Chondrocyte (in vitro differentiated cells): ENCODE measurements around the gene RALY. TPM values are rescaled to one million over a fixed set of nuclear protein-coding genes. Genes with fewer than 3 reads are reported as not detected.

Experiments
- DNase-seq: peaks from one replicate; pipeline ENCODE4 v3.0.0; 2021; ENCODE audit warnings: mixed read lengths, low spot score
- H3K27ac Mint-ChIP-seq: one replicate; pipeline ENCODE4 v1.8.0; 2021; ENCODE audit warnings: mild to moderate bottlenecking, moderate library complexity, mixed read lengths; ENCODE audit not compliant: unreplicated experiment
- H3K27me3 Mint-ChIP-seq: 2 replicates; pipeline ENCODE4 v1.8.0; 2021; ENCODE audit warnings: low read depth, mixed read lengths
- H3K36me3 Mint-ChIP-seq: 2 replicates; pipeline ENCODE4 v1.8.0; 2021; ENCODE audit warnings: low read depth, mixed read lengths
- H3K4me1 Mint-ChIP-seq: 2 replicates; pipeline ENCODE4 v1.8.0; 2021; ENCODE audit warnings: low read depth, mild to moderate bottlenecking, mixed read lengths
- H3K4me3 Mint-ChIP-seq: one replicate; pipeline ENCODE4 v1.8.0; 2021; ENCODE audit warnings: mild to moderate bottlenecking, moderate library complexity, mixed read lengths; ENCODE audit not compliant: unreplicated experiment
- H3K9me3 Mint-ChIP-seq: 2 replicates; pipeline ENCODE4 v1.8.0; 2021; ENCODE audit warnings: low read depth, mixed read lengths
- CTCF ChIP-seq: fragments of 200-600 bp; sonication (generic); IDR thresholded peaks from 2 replicates; pipeline ENCODE4 v1.5.0; 2021; ENCODE audit warnings: antibody characterized with exemption, mild to moderate bottlenecking, moderate library complexity
- total RNA-seq: library from RNA; stranded (reverse); gene quantifications from 3 replicates; pipeline ENCODE4 v1.2.1, GENCODE V29; 2021

Gene RALY
- total RNA-seq, 1 donor from 2014 or later, result 169 TPM

GRCh38 chr20:33979094-33979493 is 14.6 kb upstream of the RALY start:
- Mint-ChIP-seq H3K36me3 (no peaks in the 10 kb centered on the region), H3K27ac (no peak overlapping the region), H3K27me3 (peaks cover 18% of the 10 kb centered on the region), H3K4me3 (no peak overlapping the region), H3K9me3 (no peaks in the 10 kb centered on the region), H3K4me1 (no peaks in the 10 kb centered on the region)
- no peak for TF ChIP-seq CTCF
- DNase-seq, result no peak

DNA sequence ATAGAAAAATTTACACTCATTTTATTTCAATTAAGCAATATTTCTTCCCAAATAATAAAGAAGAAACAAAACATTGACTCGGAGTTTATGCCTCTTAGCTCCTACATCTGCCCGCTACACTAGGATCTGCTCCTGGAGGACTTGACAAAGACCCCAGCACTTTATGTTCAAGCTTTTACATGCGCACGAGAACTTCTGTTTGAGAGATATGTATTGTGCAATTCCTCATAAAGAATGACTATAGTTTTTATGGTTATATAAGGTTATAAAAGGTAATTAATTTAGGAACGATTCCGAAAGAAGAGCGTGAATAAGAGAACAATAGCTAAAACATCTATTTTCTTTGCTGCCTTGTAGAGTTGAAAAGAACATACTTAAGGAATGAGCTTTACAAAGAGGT is 12.4 kb upstream of the RALY start:
- TF ChIP-seq CTCF, result no peak
- H3K36me3 Mint-ChIP-seq, result no peaks in the 10 kb centered on the region
- H3K27ac Mint-ChIP-seq, result no peak overlapping the region
- no peaks in the 10 kb centered on the region for H3K9me3 Mint-ChIP-seq
- H3K4me1 Mint-ChIP-seq, result no peaks in the 10 kb centered on the region
- H3K27me3 Mint-ChIP-seq, result peaks cover 18% of the 10 kb centered on the region
- no peak for DNase-seq
- H3K4me3 Mint-ChIP-seq, result no peak overlapping the region

DNA sequence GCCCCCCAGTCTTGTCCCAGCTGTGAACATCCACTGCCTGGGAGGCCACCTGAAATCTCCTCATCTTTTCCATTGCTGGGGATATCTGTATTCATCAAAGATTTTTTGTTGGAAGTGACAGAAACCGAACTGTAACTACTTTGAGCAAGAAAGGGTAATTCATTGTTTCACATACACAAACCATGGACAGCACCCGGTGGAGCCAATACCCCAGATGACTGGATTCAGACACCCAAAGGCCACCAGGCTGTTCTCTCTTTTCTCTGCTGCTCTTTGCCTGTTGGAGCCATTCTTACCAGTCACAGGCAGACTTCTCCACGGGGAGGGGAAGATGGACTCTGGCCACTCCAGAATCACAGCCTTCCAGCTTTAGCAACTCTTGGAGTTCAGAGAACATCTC is 11.7 kb upstream of the RALY start:
- H3K27me3 Mint-ChIP-seq, result peaks cover 18% of the 10 kb centered on the region
- no peak overlapping the region for H3K4me3 Mint-ChIP-seq
- TF ChIP-seq CTCF, result no peak
- H3K27ac Mint-ChIP-seq, result no peak overlapping the region
- H3K9me3 Mint-ChIP-seq, result no peaks in the 10 kb centered on the region
- DNase-seq, result no peak
- no peaks in the 10 kb centered on the region for H3K36me3 Mint-ChIP-seq
- no peaks in the 10 kb centered on the region for H3K4me1 Mint-ChIP-seq

- no peak overlapping the region for H3K4me3 Mint-ChIP-seq
- peaks cover 9% of the 10 kb centered on the region for H3K27me3 Mint-ChIP-seq
- H3K4me1 Mint-ChIP-seq, result no peaks in the 10 kb centered on the region
- no peaks in the 10 kb centered on the region for H3K9me3 Mint-ChIP-seq
- TF ChIP-seq CTCF, result no peak
- no peak overlapping the region for H3K27ac Mint-ChIP-seq
- DNase-seq, result no peak
- no peaks in the 10 kb centered on the region for H3K36me3 Mint-ChIP-seq
These were observed 10.3 kb upstream of the RALY start for GRCh38 chr20:33983371-33983770.

GRCh38 chr20:33984182-33984719 is 9.5 kb upstream of the RALY start:
- TF ChIP-seq CTCF, result no peak
- Mint-ChIP-seq H3K36me3 (no peaks in the 10 kb centered on the region), H3K4me1 (no peaks in the 10 kb centered on the region), H3K27ac (no peak overlapping the region), H3K27me3 (peaks cover 1% of the 10 kb centered on the region), H3K9me3 (no peaks in the 10 kb centered on the region), H3K4me3 (no peak overlapping the region)
- no peak for DNase-seq
